GM10248 (cell line): Measurements from ENCODE around the gene NAA16.
A peak's percentile ranks its signal among the peaks of the same experiment; 100 is the strongest.
"Not testable (repeated sequence)": the region's sequence is repeated elsewhere in the genome, so short reads cannot be mapped to it uniquely, and the experiment has no call there.

Experiments
- CTCF ChIA-PET: fragments of 300-600 bp; sonication (Branson Sonifier 250); formaldehyde crosslinking; extraction: SDS; loops from one replicate; lab custom pipeline; 2021; ENCODE audit warnings: antibody characterized with exemption; lab: Yijun Ruan, JAX
- POLR2A ChIA-PET: fragments of 350-650 bp; sonication (Branson Sonifier 250); formaldehyde crosslinking; extraction: SDS; loops from one replicate; lab custom pipeline; 2020; ENCODE audit warnings: antibody characterized with exemption; lab: Yijun Ruan, JAX
- DNase-seq: peaks from one replicate; pipeline ENCODE4 v3.0.0; 2012; ENCODE audit errors: extremely low spot score
- TF ChIP-seq, protein P1 (sequence below): IDR thresholded peaks from 2 replicates; pipeline ENCODE4 v1.5.1; 2012; ENCODE audit warnings: mild to moderate bottlenecking, low read depth; ENCODE audit errors: extremely low read depth, missing control alignments, control extremely low read depth

NAA16 gene

GRCh38 chr13:41352935-41353840, 42.1 kb downstream of the NAA16 start:
- DNase-seq: peak; percentile 62
- CTCF ChIA-PET: interaction anchor here (0.6 to 2.3 kb wide), 8 partner anchors 11 to 754 kb away, joined by 3 to 9 read pairs (median 4); no protein-coding TSS in a partner anchor
- POLR2A ChIA-PET: no interaction called here
- TF ChIP-seq, protein P1, sequence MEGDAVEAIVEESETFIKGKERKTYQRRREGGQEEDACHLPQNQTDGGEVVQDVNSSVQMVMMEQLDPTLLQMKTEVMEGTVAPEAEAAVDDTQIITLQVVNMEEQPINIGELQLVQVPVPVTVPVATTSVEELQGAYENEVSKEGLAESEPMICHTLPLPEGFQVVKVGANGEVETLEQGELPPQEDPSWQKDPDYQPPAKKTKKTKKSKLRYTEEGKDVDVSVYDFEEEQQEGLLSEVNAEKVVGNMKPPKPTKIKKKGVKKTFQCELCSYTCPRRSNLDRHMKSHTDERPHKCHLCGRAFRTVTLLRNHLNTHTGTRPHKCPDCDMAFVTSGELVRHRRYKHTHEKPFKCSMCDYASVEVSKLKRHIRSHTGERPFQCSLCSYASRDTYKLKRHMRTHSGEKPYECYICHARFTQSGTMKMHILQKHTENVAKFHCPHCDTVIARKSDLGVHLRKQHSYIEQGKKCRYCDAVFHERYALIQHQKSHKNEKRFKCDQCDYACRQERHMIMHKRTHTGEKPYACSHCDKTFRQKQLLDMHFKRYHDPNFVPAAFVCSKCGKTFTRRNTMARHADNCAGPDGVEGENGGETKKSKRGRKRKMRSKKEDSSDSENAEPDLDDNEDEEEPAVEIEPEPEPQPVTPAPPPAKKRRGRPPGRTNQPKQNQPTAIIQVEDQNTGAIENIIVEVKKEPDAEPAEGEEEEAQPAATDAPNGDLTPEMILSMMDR: peak; percentile 84

DNA sequence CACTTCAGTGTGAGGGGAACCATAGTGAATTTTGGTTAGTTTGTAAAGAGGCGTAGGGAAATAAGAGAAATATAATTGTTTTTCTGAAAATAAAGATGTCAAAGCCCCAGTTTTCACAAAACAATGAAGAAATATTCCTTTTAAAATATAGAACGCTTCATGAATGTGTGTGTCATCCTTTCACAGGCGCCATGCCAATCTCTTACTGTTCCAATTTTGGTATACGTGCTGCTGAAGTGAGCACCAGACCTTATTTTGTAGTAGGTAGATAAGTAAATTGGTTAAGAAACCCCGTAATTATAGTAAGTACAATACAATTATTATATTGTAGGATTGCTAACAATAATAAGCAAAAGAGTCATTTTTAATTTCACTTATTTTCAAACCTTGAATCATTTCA, 43.3 kb downstream of the NAA16 start:
- ChIA-PET POLR2A (no interaction called here), CTCF (interaction anchor here (0.7 to 1.7 kb wide), 3 partner anchors 10 to 298 kb away, joined by 3 to 4 read pairs (median 3); no protein-coding TSS in a partner anchor)
- TF ChIP-seq, protein P1: no peak
- DNase-seq: no peak

DNA sequence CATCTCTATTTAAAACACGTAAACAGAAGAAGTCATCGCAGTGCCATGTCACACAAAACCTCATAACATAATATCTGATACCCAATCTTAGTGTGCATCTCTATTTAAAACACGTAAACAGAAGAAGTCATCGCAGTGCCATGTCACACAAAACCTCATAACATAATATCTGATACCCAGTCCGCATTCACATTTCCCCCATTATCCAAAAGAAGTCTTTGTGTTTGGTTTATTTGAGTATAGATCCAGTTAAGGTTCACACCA, 45.2 kb downstream of the NAA16 start:
- CTCF ChIA-PET: not testable (repeated sequence)

DNA sequence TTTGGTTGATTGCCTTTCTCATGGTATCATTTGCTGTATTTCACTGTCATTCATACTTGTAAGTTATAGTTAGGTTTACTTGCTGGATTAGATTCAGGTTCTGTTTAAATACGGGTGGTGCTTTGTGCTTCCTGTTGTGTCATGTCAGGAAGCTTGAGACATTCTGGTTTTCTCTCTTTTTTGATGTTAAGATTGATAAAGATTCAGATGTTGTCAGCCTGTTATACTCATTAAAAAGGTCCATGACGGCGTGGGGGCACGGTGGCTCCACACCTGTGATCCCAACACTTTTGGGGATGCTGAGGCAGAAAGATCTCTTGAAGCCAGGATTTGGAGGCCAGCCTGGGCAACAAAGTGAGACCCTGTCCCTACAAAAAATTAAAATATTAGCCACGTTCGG, 45.7 kb downstream of the NAA16 start:
- DNase-seq: no peak

More for the DNA sequence above, 45.2 kb downstream of the NAA16 start:
- DNase-seq, POLR2A ChIA-PET: not testable (repeated sequence)

GRCh38 chr13:41361491-41361890, 50.4 kb downstream of the NAA16 start:
- TF ChIP-seq, protein P1: no peak
- CTCF ChIA-PET: interaction anchor here (1.8 kb wide), 1 partner anchor 10 kb away, joined by 6 read pairs; no protein-coding TSS in a partner anchor
- DNase-seq: no peak
- POLR2A ChIA-PET: no interaction called here

More for the DNA sequence above, 45.7 kb downstream of the NAA16 start:
- TF ChIP-seq, protein P1: no peak
- ChIA-PET POLR2A (no interaction called here), CTCF (no interaction called here)

GRCh38 chr13:41364043-41364442, 53.0 kb downstream of the NAA16 start:
- ChIA-PET POLR2A (no interaction called here), CTCF (interaction anchor here (0.8 to 3.8 kb wide), 3 partner anchors 10 to 304 kb away, joined by 3 to 16 read pairs (median 4); no protein-coding TSS in a partner anchor)
- no peak for DNase-seq
- TF ChIP-seq, protein P1: no peak

DNA sequence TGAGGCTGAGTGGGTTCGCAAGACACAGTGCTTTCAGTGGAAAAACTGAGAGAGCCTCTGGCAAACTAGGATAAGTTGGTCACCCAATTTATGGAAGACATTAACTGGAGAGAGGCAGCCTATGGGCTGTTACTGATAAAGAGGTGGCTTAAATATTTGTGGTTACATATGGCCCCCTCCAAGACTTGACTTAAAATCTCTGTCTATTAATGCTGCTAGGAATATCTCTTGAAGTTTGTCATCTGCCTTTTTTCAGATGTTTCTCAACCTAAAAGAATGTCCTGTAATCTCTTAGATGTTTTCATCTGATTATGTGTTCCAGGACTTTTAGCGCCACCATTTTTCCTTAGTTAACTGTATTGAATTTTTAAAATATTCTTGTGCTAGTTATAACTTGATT, 54.6 kb downstream of the NAA16 start:
- ChIA-PET CTCF (interaction anchor here (1.6 to 3.8 kb wide), 2 partner anchors 10 to 13 kb away, joined by 3 to 16 read pairs; no protein-coding TSS in a partner anchor), POLR2A (no interaction called here)

More for the DNA sequence above, 54.6 kb downstream of the NAA16 start:
- TF ChIP-seq, protein P1: no peak
- no peak for DNase-seq
